Measurements from ENCODE around the gene CCDC85A. TPM values are rescaled to one million over a fixed set of nuclear protein-coding genes. Genes with fewer than 3 reads are reported as not detected.

CCDC85A gene
- polyA plus RNA-seq, 1 donor from 2014 or later = 24.7 TPM

DNA sequence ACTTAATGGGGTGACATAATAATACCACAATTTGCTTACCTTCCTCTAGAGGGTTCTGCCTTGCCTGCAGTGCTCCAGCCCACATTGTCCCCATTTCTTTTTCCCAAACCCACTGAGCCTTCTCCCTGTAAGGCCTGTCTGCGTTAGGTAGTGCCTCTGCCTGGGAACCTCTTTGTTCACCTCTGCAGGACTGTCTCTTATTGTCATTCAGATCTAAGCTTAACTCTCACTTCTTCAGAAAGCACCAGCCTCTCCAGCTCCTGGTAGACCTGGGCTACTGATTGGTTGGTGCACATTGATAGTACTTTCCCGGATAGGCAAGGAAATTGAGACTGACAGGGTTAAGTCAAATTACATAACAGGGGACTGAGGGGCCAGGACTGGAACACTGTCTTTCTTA is 49.1 kb downstream of the CCDC85A start:
- no peak overlapping the region for H3K4me3 ChIP-seq (ENCODE audit: low read length)
- no peaks in the 10 kb centered on the region for H4K20me1 ChIP-seq (ENCODE audit: insufficient read depth)
- no peaks in the 10 kb centered on the region for H3F3A ChIP-seq (ENCODE audit: insufficient read depth, low read length, poor library complexity, severe bottlenecking)
- H3K4me2 ChIP-seq (ENCODE audit: low read length) = no peak overlapping the region
- H3K36me3 ChIP-seq (ENCODE audit: insufficient read depth, low read length) = no peaks in the 10 kb centered on the region
- no peaks in the 10 kb centered on the region for H3K9me2 ChIP-seq (ENCODE audit: insufficient read depth, low read length)
- no peaks in the 10 kb centered on the region for H3K9me3 ChIP-seq (ENCODE audit: low read length)
- no peak overlapping the region for H2AFZ ChIP-seq (ENCODE audit: low read depth, low read length)
- H3K79me2 ChIP-seq (replicated peaks; ENCODE audit: insufficient read depth, low read length) = no peaks in the 10 kb centered on the region
- no peak overlapping the region for H3K9ac ChIP-seq (ENCODE audit: low read length)
- H3K27me3 ChIP-seq (ENCODE audit: insufficient read depth, low read depth, low read length) = no peaks in the 10 kb centered on the region
- no peak overlapping the region for H3K27ac ChIP-seq (ENCODE audit: low read length)
- TF ChIP-seq, protein P1, sequence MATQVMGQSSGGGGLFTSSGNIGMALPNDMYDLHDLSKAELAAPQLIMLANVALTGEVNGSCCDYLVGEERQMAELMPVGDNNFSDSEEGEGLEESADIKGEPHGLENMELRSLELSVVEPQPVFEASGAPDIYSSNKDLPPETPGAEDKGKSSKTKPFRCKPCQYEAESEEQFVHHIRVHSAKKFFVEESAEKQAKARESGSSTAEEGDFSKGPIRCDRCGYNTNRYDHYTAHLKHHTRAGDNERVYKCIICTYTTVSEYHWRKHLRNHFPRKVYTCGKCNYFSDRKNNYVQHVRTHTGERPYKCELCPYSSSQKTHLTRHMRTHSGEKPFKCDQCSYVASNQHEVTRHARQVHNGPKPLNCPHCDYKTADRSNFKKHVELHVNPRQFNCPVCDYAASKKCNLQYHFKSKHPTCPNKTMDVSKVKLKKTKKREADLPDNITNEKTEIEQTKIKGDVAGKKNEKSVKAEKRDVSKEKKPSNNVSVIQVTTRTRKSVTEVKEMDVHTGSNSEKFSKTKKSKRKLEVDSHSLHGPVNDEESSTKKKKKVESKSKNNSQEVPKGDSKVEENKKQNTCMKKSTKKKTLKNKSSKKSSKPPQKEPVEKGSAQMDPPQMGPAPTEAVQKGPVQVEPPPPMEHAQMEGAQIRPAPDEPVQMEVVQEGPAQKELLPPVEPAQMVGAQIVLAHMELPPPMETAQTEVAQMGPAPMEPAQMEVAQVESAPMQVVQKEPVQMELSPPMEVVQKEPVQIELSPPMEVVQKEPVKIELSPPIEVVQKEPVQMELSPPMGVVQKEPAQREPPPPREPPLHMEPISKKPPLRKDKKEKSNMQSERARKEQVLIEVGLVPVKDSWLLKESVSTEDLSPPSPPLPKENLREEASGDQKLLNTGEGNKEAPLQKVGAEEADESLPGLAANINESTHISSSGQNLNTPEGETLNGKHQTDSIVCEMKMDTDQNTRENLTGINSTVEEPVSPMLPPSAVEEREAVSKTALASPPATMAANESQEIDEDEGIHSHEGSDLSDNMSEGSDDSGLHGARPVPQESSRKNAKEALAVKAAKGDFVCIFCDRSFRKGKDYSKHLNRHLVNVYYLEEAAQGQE (IDR thresholded peaks at IDR 0.05; ENCODE audit: borderline replicate concordance) = no peak
- no peak for TF ChIP-seq EP300 (conservative IDR thresholded peaks at IDR 0.05; ENCODE audit: poor library complexity, severe bottlenecking)
- TF ChIP-seq EZH2 (IDR thresholded peaks at IDR 0.05; ENCODE audit: borderline replicate concordance, insufficient read depth, low read length, poor library complexity, severe bottlenecking) = no peak
- TF ChIP-seq CTCF (IDR thresholded peaks at IDR 0.05; ENCODE audit: poor library complexity, severe bottlenecking) = no peak

DNA sequence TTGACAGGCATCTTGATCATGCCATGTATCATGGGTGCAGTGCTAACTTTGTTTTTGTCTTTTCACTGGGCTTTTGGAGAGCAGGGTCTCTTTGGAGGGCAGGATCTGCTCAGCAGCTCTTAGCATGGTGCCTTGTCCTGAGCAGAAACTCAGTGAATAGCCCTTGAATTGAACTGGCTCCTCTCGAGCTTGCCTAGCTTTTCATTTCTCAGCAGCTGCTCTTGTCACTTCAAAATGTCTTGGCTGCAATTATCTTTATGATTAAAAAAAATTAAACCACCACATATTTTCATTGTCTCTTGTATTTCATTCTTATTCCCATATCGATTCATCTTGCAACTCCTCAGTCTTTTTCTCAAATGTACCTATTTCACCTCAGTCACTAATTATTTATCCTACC is 50.5 kb downstream of the CCDC85A start:
- Histone ChIP-seq H3K27ac (ENCODE audit: low read length) (no peak overlapping the region), H3K9me3 (ENCODE audit: low read length) (no peaks in the 10 kb centered on the region), H3K9me2 (ENCODE audit: insufficient read depth, low read length) (no peaks in the 10 kb centered on the region), H4K20me1 (ENCODE audit: insufficient read depth) (no peaks in the 10 kb centered on the region), H3K9ac (ENCODE audit: low read length) (no peak overlapping the region), H3K4me3 (ENCODE audit: low read length) (no peak overlapping the region), H3K27me3 (ENCODE audit: insufficient read depth, low read depth, low read length) (no peaks in the 10 kb centered on the region), H3K36me3 (ENCODE audit: insufficient read depth, low read length) (no peaks in the 10 kb centered on the region), H2AFZ (ENCODE audit: low read depth, low read length) (no peak overlapping the region), H3K79me2 (replicated peaks; ENCODE audit: insufficient read depth, low read length) (no peaks in the 10 kb centered on the region), H3F3A (ENCODE audit: insufficient read depth, low read length, poor library complexity, severe bottlenecking) (no peaks in the 10 kb centered on the region), H3K4me2 (ENCODE audit: low read length) (no peak overlapping the region)
- TF ChIP-seq EP300 (conservative IDR thresholded peaks at IDR 0.05; ENCODE audit: poor library complexity, severe bottlenecking) = no peak
- no peak for TF ChIP-seq POLR2AphosphoS5 (IDR thresholded peaks at IDR 0.05)
- no peak for TF ChIP-seq MXI1 (conservative IDR thresholded peaks at IDR 0.05; ENCODE audit: poor library complexity, severe bottlenecking)
- TF ChIP-seq SMC3 (conservative IDR thresholded peaks at IDR 0.05; ENCODE audit: poor library complexity) = no peak
- TF ChIP-seq, protein P1 (IDR thresholded peaks at IDR 0.05; ENCODE audit: borderline replicate concordance) = no peak
- no peak for TF ChIP-seq TAF1 (IDR thresholded peaks at IDR 0.05; ENCODE audit: low read depth)
- no peak for TF ChIP-seq EZH2 (IDR thresholded peaks at IDR 0.05; ENCODE audit: borderline replicate concordance, insufficient read depth, low read length, poor library complexity, severe bottlenecking)
- TF ChIP-seq CTCF (IDR thresholded peaks at IDR 0.05; ENCODE audit: poor library complexity, severe bottlenecking) = no peak
- TF ChIP-seq RAD21 (conservative IDR thresholded peaks at IDR 0.05) = no peak
